ENCODE measurements around the gene ZNF800.

DNA sequence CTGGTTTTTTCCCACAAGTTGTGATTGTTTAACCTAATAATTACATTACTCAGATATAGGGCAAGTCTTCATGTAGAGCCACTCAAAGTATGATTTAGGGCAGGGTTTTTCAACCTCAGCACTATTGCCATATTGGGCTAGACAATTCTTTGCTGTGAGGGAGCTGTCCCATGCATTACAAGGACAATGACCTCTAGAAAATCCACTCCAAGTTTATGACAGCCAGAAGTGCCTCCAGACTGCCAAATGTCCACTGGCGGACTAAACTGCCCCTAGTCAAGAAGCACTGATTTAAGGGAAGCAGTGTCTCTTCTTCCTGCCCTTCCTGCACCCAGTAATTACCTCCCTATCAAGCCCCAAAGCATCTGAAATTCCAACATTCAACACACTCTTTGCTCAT lies 54.4 kb downstream of the ZNF800 start:
- no peak for TF ChIP-seq POLR2AphosphoS5 (IDR thresholded peaks at IDR 0.05)
- TF ChIP-seq, protein P1, sequence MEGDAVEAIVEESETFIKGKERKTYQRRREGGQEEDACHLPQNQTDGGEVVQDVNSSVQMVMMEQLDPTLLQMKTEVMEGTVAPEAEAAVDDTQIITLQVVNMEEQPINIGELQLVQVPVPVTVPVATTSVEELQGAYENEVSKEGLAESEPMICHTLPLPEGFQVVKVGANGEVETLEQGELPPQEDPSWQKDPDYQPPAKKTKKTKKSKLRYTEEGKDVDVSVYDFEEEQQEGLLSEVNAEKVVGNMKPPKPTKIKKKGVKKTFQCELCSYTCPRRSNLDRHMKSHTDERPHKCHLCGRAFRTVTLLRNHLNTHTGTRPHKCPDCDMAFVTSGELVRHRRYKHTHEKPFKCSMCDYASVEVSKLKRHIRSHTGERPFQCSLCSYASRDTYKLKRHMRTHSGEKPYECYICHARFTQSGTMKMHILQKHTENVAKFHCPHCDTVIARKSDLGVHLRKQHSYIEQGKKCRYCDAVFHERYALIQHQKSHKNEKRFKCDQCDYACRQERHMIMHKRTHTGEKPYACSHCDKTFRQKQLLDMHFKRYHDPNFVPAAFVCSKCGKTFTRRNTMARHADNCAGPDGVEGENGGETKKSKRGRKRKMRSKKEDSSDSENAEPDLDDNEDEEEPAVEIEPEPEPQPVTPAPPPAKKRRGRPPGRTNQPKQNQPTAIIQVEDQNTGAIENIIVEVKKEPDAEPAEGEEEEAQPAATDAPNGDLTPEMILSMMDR (IDR thresholded peaks at IDR 0.05) = no peak
- no peak for TF ChIP-seq POLR2A (IDR thresholded peaks at IDR 0.05)

Data from transverse colon (tissue), 4 donors.